ENCODE results near the gene URGCP.

GRCh38 chr7:43884617-43885016, 21.8 kb downstream of the URGCP start:
- TF ChIP-seq EZH2 (IDR thresholded peaks at IDR 0.05; ENCODE audit: borderline replicate concordance, low read length) = no peak
- TF ChIP-seq, protein P1, sequence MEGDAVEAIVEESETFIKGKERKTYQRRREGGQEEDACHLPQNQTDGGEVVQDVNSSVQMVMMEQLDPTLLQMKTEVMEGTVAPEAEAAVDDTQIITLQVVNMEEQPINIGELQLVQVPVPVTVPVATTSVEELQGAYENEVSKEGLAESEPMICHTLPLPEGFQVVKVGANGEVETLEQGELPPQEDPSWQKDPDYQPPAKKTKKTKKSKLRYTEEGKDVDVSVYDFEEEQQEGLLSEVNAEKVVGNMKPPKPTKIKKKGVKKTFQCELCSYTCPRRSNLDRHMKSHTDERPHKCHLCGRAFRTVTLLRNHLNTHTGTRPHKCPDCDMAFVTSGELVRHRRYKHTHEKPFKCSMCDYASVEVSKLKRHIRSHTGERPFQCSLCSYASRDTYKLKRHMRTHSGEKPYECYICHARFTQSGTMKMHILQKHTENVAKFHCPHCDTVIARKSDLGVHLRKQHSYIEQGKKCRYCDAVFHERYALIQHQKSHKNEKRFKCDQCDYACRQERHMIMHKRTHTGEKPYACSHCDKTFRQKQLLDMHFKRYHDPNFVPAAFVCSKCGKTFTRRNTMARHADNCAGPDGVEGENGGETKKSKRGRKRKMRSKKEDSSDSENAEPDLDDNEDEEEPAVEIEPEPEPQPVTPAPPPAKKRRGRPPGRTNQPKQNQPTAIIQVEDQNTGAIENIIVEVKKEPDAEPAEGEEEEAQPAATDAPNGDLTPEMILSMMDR (IDR thresholded peaks at IDR 0.05; ENCODE audit: low read length) = no peak
